DMS53 treated with DMSO at 0.1 percent for 48 hours (cell line): Measurements from ENCODE around the gene SORL1.
"Not testable (repeated sequence)": the region's sequence is repeated elsewhere in the genome, so short reads cannot be mapped to it uniquely, and the experiment has no call there.

Experiments
- DNase-seq: peaks from one replicate; lab custom pipeline; 2025; ENCODE audit not compliant: unreplicated experiment; lab: John Stamatoyannopoulos, UW

The SORL1 gene

GRCh38 chr11:121476379-121477032, 24.4 kb downstream of the SORL1 start:
- DNase-seq: peak; percentile 93

GRCh38 chr11:121478226-121478894, 26.2 kb downstream of the SORL1 start:
- DNase-seq: peak; percentile 69

- DNase-seq: no peak
Observed at GRCh38 chr11:121478895-121479697, 27.0 kb downstream of the SORL1 start.

- no peak for DNase-seq
Observed at GRCh38 chr11:121479698-121480238, 27.7 kb downstream of the SORL1 start.

- not testable (repeated sequence) for DNase-seq
Observed at GRCh38 chr11:121481484-121482230, 29.5 kb downstream of the SORL1 start.

- no peak for DNase-seq
Observed at GRCh38 chr11:121482231-121483129, 30.4 kb downstream of the SORL1 start.

- no peak for DNase-seq
Observed at GRCh38 chr11:121483805-121484480, 31.8 kb downstream of the SORL1 start.

GRCh38 chr11:121485216-121485615, 33.1 kb downstream of the SORL1 start:
- no peak for DNase-seq

- DNase-seq: no peak
Observed at GRCh38 chr11:121486054-121486453, 33.9 kb downstream of the SORL1 start.

- no peak for DNase-seq
Observed at GRCh38 chr11:121487191-121487590, 35.1 kb downstream of the SORL1 start.

- DNase-seq: no peak
Observed at GRCh38 chr11:121488170-121488569, 36.1 kb downstream of the SORL1 start.

GRCh38 chr11:121488641-121489040, 36.5 kb downstream of the SORL1 start:
- no peak for DNase-seq

- no peak for DNase-seq
Observed at GRCh38 chr11:121489823-121490222, 37.7 kb downstream of the SORL1 start.

- DNase-seq: no peak
Observed at GRCh38 chr11:121494355-121495099, 42.4 kb downstream of the SORL1 start.

GRCh38 chr11:121497176-121497998, 45.3 kb downstream of the SORL1 start:
- no peak for DNase-seq

- DNase-seq: no peak
Observed at GRCh38 chr11:121499405-121499804, 47.3 kb downstream of the SORL1 start.

- DNase-seq: no peak
Observed at GRCh38 chr11:121500275-121500674, 48.2 kb downstream of the SORL1 start.

GRCh38 chr11:121500717-121501116, 48.6 kb downstream of the SORL1 start:
- DNase-seq: no peak
